HEK293T (cell line): Measurements from ENCODE around the gene ZNF83.
"Not testable (repeated sequence)": the region's sequence is repeated elsewhere in the genome, so short reads cannot be mapped to it uniquely, and the experiment has no call there.

Experiments
- BHLHE40 ChIP-seq: fragments of 450-650 bp; IDR thresholded peaks from 2 replicates; pipeline ENCODE4 v1.6.1; 2016; ENCODE audit warnings: mild to moderate bottlenecking, moderate library complexity, borderline replicate concordance
- CTBP1 ChIP-seq: fragments of 450-650 bp; IDR thresholded peaks from 2 replicates; pipeline ENCODE4 v1.6.1; 2016; ENCODE audit warnings: borderline replicate concordance
- ELF4 ChIP-seq: fragments of 450-650 bp; IDR thresholded peaks from 2 replicates; pipeline ENCODE4 v1.6.1; 2017; ENCODE audit warnings: antibody characterized with exemption
- FOXA1 ChIP-seq: fragments of 450-650 bp; IDR thresholded peaks from 2 replicates; pipeline ENCODE4 v1.6.1; 2016; ENCODE audit warnings: mild to moderate bottlenecking
- FOXM1 ChIP-seq: fragments of 450-650 bp; IDR thresholded peaks from 2 replicates; pipeline ENCODE4 v1.6.1; 2017; ENCODE audit warnings: mild to moderate bottlenecking, borderline replicate concordance
- HDGF ChIP-seq: fragments of 450-650 bp; IDR thresholded peaks from 2 replicates; pipeline ENCODE4 v1.6.1; 2017; ENCODE audit warnings: antibody characterized with exemption, borderline replicate concordance
- NFRKB ChIP-seq: fragments of 450-650 bp; IDR thresholded peaks from 2 replicates; pipeline ENCODE4 v1.6.1; 2016; ENCODE audit warnings: mild to moderate bottlenecking, moderate library complexity
- SP1 ChIP-seq: fragments of 450-650 bp; IDR thresholded peaks from 2 replicates; pipeline ENCODE4 v1.6.1; 2017
- SUZ12 ChIP-seq: fragments of 450-650 bp; IDR thresholded peaks from 2 replicates; pipeline ENCODE4 v1.6.1; 2016; ENCODE audit warnings: mild to moderate bottlenecking
- TARDBP ChIP-seq: fragments of 450-650 bp; IDR thresholded peaks from 2 replicates; pipeline ENCODE4 v1.6.1; 2016
- ZNF384 ChIP-seq: fragments of 450-650 bp; IDR thresholded peaks from 2 replicates; pipeline ENCODE4 v1.6.1; 2016

GRCh38 chr19:52601974-52602366 is 36.2 kb downstream of the ZNF83 start:
- TF ChIP-seq ZNF384, HDGF, SP1, FOXM1, ELF4, BHLHE40, SUZ12, FOXA1, CTBP1, NFRKB, TARDBP: not testable (repeated sequence)
